HG02798 (cell line): ENCODE measurements around the gene ALPK1.

ENCODE experiments used
- ATAC-seq: cut with Tn5 transposase; IDR thresholded peaks from one replicate; pipeline ENCODE4 v1.9.1; 2021; ENCODE audit warnings: mild to moderate bottlenecking; ENCODE audit not compliant: unreplicated experiment, poor library complexity

The ALPK1 gene

GRCh38 chr4:112321776-112322684 lies 24.9 kb downstream of the ALPK1 start:
- ATAC-seq, result peak; percentile 31

- ATAC-seq, result no peak
Measured at GRCh38 chr4:112322866-112323265, 25.7 kb downstream of the ALPK1 start.

- no peak for ATAC-seq
Measured at GRCh38 chr4:112325530-112325929, 28.4 kb downstream of the ALPK1 start.

- ATAC-seq, result peak; percentile 80
Measured at GRCh38 chr4:112327965-112328733, 31.0 kb downstream of the ALPK1 start.

- no peak for ATAC-seq
Measured at GRCh38 chr4:112328734-112329130, 31.6 kb downstream of the ALPK1 start.

- no peak for ATAC-seq
Measured at GRCh38 chr4:112329672-112330375, 32.7 kb downstream of the ALPK1 start.

GRCh38 chr4:112330921-112331320 lies 33.8 kb downstream of the ALPK1 start:
- ATAC-seq, result no peak

- ATAC-seq, result no peak
Measured at GRCh38 chr4:112332398-112332797, 35.2 kb downstream of the ALPK1 start.

- no peak for ATAC-seq
Measured at GRCh38 chr4:112340023-112340422, 42.9 kb downstream of the ALPK1 start.

GRCh38 chr4:112341033-112341432 lies 43.9 kb downstream of the ALPK1 start:
- no peak for ATAC-seq

- no peak for ATAC-seq
Measured at GRCh38 chr4:112343330-112344080, 46.3 kb downstream of the ALPK1 start.

- no peak for ATAC-seq
Measured at GRCh38 chr4:112348488-112349158, 51.5 kb downstream of the ALPK1 start.

GRCh38 chr4:112352736-112353135 lies 55.6 kb downstream of the ALPK1 start:
- ATAC-seq, result no peak

- no peak for ATAC-seq
Measured at GRCh38 chr4:112355662-112356061, 58.5 kb downstream of the ALPK1 start.

GRCh38 chr4:112357453-112357852 lies 60.3 kb downstream of the ALPK1 start:
- ATAC-seq, result no peak

GRCh38 chr4:112357897-112358296 lies 60.7 kb downstream of the ALPK1 start:
- ATAC-seq, result no peak

- no peak for ATAC-seq
Measured at GRCh38 chr4:112358415-112358814, 61.2 kb downstream of the ALPK1 start.

GRCh38 chr4:112358952-112359749 lies 62.0 kb downstream of the ALPK1 start:
- no peak for ATAC-seq
